Femur (tissue), 1 donor: ENCODE measurements around the gene ARL15.
A peak's percentile ranks its signal among the peaks of the same experiment; 100 is the strongest.
"Not testable (repeated sequence)": the region's sequence is repeated elsewhere in the genome, so short reads cannot be mapped to it uniquely, and the experiment has no call there.

ENCODE experiments used
- DNase-seq: peaks from one replicate; pipeline ENCODE4 v3.0.0-alpha.2; 2017

Gene ARL15

GRCh38 chr5:54084696-54085095 is 225.7 kb downstream of the ARL15 start:
- no peak for DNase-seq

- no peak for DNase-seq
These were observed 226.5 kb downstream of the ARL15 start for GRCh38 chr5:54083851-54084250.

DNA sequence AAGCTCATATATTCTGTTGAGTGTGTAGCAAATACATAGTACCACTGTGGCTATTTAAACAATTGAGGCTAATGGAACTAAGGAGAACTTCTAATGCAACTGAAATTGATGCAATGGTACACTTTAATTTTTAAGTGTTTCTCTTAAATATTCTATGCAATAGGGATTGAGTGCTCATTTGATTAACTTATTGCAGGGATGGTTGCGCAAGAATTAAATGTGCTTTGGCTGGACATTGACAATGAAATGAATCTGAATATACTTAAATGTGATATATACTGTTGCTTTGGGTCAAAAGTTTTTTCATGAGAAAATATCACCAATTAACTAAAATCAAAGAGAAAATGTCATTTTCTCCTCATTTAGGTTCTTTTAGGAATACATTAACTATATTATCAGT is 227.1 kb downstream of the ARL15 start:
- no peak for DNase-seq

DNA sequence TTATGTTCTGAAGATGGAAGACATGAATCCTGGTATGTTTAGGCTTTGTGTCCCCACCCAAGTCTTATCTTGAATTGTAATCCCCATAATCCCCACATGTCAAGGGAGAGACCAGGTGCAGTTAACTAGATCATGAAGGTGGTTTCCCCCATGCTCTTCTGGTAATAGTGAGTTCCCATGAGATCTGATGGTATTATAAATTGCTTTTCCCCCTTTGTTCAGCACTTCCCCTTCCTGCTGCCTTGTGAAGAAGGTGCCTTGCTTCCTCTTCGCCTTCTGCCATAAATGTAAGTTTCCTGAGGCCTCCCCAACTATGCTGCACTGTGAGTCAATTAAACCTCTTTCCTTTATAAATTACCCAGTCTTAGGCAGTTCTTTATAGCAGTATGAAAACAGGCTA is 229.0 kb downstream of the ARL15 start:
- DNase-seq: no peak

GRCh38 chr5:54080831-54081230 is 229.5 kb downstream of the ARL15 start:
- no peak for DNase-seq

- DNase-seq: no peak
These were observed 236.6 kb downstream of the ARL15 start for GRCh38 chr5:54073735-54074134.

DNA sequence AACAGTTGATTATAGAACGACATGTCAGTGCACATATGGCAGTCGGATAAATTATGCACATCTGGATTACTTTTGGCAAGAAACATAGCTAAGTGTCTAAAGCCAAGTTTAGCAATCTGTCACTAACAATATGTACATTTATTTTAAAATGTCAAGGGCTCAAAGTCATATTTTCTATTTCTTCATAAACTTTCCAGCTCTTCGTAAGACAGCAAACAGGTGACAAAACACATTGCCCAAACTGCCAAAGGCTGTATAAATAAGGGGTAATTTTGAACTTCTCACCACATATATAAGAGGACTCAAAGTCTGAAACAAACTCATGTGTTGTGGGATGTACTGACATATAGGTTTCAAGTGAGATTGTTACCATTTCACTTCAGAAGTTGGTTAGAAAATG is 237.2 kb downstream of the ARL15 start:
- no peak for DNase-seq

DNA sequence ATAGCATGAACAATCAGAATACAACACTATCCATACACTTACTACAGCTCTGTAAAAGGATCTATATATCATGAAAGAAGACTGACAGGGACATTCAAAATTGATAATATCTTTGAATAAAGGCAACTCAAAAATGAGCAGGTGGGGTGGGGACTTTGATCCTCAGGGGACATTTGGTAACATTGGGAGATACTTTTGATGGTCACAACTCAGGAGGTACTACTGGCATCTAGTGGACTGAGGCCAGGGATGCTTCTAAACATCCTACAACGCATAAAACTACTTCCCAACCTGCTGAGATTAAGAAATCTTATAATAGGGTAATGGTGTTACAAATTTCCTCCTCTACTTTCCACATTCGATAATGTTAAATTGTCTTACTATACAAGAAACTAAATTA is 243.9 kb downstream of the ARL15 start:
- DNase-seq: no peak

GRCh38 chr5:54063817-54064216 is 246.6 kb downstream of the ARL15 start:
- no peak for DNase-seq

DNA sequence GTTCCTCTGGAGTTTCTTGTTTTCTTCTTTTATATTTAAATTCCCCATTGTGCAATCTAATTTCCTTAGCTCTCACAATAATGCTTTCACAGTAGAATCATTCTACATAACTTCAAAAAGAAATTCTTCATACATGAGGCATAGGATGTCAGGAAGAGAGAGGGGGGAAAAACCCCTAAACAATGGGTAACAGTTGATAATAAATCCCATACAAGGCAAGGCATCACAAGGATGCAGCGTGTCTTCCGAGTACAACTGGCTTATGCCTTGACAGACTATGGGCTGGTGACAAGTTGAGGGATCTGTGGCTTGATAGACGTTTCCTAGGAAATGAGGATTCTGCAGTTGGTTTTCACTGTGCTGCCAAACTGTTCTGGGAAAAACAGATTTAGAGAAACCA is 247.4 kb downstream of the ARL15 start:
- no peak for DNase-seq

DNA sequence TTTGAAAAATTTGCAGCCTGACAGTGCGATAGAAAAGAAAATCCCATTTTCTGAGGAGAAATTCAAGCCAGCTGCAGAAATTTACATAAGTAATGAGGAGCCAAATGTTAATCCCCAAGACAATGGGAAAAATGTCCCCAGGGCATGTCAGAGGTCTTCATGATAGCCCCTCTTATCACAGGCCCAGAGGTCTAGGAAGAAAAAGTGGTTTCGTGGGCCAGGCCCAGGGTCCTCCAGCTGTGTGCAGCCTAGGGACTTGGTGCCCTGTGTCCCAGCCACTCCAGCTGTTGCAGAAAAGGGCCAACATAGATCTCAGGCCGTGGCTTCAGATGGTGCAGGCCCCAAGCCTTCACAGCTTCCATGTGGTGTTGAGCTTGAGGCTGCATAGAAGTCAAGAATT is 249.5 kb downstream of the ARL15 start:
- not testable (repeated sequence) for DNase-seq

GRCh38 chr5:54049963-54050362 is 260.4 kb downstream of the ARL15 start:
- DNase-seq: no peak

- no peak for DNase-seq
These were observed 261.2 kb downstream of the ARL15 start for GRCh38 chr5:54049144-54049543.

DNA sequence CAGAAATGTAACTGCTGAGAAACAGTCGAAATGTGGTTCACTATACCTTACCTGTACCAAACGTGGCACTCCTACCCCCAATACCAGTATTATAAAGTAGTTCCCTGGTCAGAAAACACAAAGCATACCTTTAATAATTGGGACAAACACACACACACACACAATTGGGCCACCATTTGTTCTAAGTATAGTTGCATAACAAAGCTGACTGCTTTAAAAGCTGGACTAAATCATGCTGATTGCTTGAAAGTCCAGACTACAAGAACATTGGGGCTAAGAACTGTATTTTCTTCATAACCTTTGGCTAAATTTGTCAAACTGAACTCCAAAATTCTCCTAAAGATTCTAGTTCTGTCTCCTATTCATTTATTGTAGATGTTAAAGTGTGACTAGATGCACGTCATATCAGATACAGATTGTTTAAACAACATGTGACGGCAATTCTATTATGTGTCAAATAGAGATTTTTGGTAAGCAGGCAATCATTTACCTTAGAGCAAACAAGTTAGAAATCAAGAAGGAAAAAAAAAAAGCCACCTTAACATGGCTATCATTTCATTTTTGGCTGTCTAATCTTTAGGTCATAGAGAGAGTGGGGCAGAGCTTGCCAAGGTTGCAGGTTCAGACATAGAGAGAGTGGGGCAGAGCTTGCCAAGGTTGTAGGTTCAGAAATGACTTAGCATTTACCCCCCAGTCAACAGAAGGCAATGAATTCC is 265.1 kb downstream of the ARL15 start:
- DNase-seq: no peak

- not testable (repeated sequence) for DNase-seq
These were observed 266.1 kb downstream of the ARL15 start for GRCh38 chr5:54044276-54044675.

- DNase-seq: peak; percentile 51
These were observed 269.6 kb downstream of the ARL15 start for GRCh38 chr5:54040804-54041203.

DNA sequence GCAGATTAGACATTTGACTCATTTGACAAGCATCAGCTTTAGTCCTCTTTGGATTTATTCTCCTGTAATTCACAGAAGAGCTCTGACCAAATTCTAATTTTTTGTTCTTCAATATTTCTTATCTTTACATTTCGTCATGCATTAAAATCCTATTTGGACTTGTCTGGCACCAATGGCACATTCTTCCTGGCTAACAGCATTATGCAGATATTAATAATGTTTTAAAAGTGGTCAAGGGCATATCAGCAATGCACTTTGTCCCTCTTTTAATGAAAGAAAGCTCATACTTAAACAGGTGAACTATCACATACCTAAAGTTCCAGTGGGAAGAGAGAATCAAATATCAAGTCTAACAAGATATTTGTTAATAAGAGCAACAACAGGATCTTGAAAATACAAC is 270.4 kb downstream of the ARL15 start:
- no peak for DNase-seq

DNA sequence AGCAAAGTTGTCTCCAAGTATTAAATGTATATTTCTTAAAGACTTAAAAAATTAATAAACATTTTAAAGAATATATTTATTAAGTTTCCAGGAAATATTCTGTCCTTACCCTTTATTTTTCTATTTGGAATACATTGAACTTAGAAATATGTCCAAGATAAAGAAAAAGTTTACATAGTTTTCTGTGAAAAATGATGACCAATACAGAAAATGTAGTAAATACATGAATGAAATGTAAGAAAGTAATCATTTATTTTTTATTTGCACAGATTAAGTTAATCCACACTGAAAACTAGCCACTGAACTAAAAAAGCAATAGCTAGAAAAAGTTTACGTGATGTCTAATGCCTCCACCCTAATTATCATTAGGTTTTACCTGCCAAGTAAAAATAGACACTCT is 273.2 kb downstream of the ARL15 start:
- DNase-seq: no peak

- no peak for DNase-seq
These were observed 279.4 kb downstream of the ARL15 start for GRCh38 chr5:54030981-54031380.

DNA sequence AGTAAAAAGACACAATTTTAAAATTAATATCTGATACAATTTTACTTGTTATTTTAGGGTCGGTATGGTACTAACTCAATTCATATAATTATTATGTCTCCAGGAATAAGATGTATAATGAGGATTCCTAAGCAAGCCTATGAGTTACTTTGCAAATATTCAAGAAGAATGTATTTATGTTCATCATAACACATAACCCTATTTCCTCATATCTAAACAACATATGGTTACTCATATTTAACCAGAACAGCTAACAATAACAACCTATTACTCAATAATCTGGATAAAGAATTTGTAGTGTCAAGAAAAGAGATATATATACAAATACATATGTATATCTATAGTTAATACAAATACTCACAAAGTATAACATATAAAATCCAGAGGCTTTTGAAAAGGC is 285.9 kb downstream of the ARL15 start:
- DNase-seq: no peak

DNA sequence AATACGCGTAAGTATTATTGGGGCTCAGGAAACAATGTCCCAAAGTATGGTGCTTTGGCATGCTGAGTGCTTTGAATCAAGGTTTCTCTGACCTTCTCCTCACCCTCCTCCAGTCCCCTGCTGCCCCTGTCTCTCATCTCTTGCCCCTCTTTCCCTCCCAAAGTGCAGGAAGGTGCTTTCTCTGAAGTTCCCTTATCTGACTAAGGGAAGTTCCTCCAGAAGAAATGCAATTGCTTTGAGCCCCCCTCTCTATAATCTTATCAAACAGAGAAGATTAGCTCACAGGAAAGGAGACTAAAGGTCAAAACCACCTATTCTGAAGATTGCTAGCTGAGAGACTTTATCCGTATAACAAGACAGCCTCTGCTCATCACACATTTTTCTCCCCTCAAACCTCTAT is 288.1 kb downstream of the ARL15 start:
- DNase-seq: no peak

GRCh38 chr5:54021431-54022164 is 288.8 kb downstream of the ARL15 start:
- DNase-seq: no peak

DNA sequence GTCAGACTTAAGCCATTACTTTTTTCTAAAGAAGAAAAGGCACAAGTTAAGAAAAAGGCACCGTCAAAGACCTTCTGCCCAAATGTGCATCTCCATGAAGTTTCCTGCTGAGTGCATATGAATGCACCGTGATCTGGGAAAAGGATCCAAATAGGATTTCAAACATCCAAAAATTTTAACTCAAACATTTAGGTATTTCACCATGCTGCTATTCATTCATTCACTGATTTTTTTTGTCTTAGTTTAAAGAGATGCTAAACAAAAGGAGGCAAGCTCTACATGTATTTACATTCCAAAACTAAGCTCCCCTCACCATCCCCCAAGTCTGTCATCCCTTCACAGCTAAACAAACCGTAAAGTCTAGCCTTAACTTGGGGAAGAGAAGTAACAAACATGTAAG is 291.9 kb downstream of the ARL15 start:
- no peak for DNase-seq

DNA sequence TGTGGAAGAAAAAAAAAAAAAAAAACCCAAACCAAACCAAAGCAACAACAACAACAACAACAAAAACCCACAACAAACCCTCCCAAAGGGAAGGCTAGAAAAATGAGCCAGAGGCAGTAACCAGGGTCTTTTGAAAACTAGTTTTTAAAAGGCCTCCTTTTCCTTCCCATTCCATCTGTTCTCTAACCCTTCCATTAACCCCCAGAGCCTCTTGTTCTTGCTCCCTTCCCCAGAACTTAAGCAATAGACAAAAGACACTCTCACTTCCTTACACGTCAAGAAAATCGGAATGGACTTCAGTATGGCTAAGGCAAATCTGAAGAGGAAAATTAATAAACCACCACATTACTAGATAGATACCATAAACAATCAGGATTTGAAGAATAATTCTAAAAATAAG is 292.8 kb downstream of the ARL15 start:
- no peak for DNase-seq
